MM.1S (cell line): ENCODE data around the gene SLIT3.

Experiments
- DNase-seq: peaks from one replicate; pipeline ENCODE4 v3.0.0-alpha.2; 2015
- H2AFZ ChIP-seq: fragments of 300-600 bp; sonication (generic); 2 replicates; pipeline ENCODE4 v1.6.0; 2016; ENCODE audit warnings: antibody characterized with exemption, low read length
- H3F3A ChIP-seq: fragments of 300-600 bp; sonication (generic); 2 replicates; pipeline ENCODE4 v1.6.1; 2016; ENCODE audit warnings: mild to moderate bottlenecking, antibody characterized with exemption, low read length, moderate library complexity, mixed read lengths; ENCODE audit not compliant: insufficient read depth
- H3K27ac ChIP-seq: fragments of 300-600 bp; sonication (generic); 2 replicates; pipeline ENCODE4 v1.5.1; 2016; ENCODE audit warnings: mild to moderate bottlenecking, low read length
- H3K27me3 ChIP-seq: fragments of 300-600 bp; sonication (generic); replicated peaks from 2 replicates; pipeline ENCODE4 v1.6.0; 2016; ENCODE audit warnings: low read length; ENCODE audit not compliant: insufficient read depth
- H3K36me3 ChIP-seq: fragments of 300-600 bp; sonication (generic); replicated peaks from 2 replicates; pipeline ENCODE4 v1.6.1; 2016; ENCODE audit warnings: mild to moderate bottlenecking, low read length, mixed read lengths; ENCODE audit not compliant: insufficient read depth
- H3K4me1 ChIP-seq: fragments of 300-600 bp; sonication (generic); 2 replicates; pipeline ENCODE4 v1.6.1; 2016; ENCODE audit warnings: low read length, mixed read lengths
- H3K4me2 ChIP-seq: fragments of 300-600 bp; sonication (generic); 2 replicates; pipeline ENCODE4 v1.6.0; 2016; ENCODE audit warnings: low read depth, low read length
- H3K4me3 ChIP-seq: fragments of 300-600 bp; sonication (generic); 2 replicates; pipeline ENCODE4 v1.5.1; 2016; ENCODE audit warnings: low read length, mixed read lengths
- H3K79me2 ChIP-seq: fragments of 300-600 bp; sonication (generic); 2 replicates; pipeline ENCODE4 v1.6.1; 2016; ENCODE audit warnings: mixed run types, low read length, mixed read lengths
- H3K9ac ChIP-seq: fragments of 300-600 bp; sonication (generic); 2 replicates; pipeline ENCODE4 v1.6.1; 2016; ENCODE audit warnings: low read length, mixed read lengths
- H3K9me2 ChIP-seq: fragments of 300-600 bp; sonication (generic); replicated peaks from 2 replicates; pipeline ENCODE4 v1.6.1; 2016; ENCODE audit warnings: mild to moderate bottlenecking, low read length, mixed read lengths; ENCODE audit not compliant: insufficient read depth
- H3K9me3 ChIP-seq: fragments of 300-600 bp; sonication (generic); replicated peaks from 2 replicates; pipeline ENCODE4 v1.6.1; 2016; ENCODE audit warnings: mild to moderate bottlenecking, low read length, mixed read lengths; ENCODE audit not compliant: insufficient read depth
- H4K20me1 ChIP-seq: fragments of 300-600 bp; sonication (generic); 2 replicates; pipeline ENCODE4 v1.6.1; 2016; ENCODE audit warnings: mild to moderate bottlenecking, low read length, moderate library complexity, mixed read lengths; ENCODE audit not compliant: insufficient read depth
- CTCF ChIP-seq: fragments of 300-600 bp; sonication (generic); IDR thresholded peaks from 2 replicates; pipeline ENCODE4 v1.5.1; 2016; ENCODE audit warnings: antibody characterized with exemption, low read length, mixed read lengths
- EZH2 ChIP-seq: fragments of 300-600 bp; sonication (generic); optimal IDR thresholded peaks from 2 replicates; pipeline ENCODE3; 2017; ENCODE audit warnings: low read depth, mild to moderate bottlenecking, antibody characterized with exemption, low read length, mixed read lengths
- EZH2phosphoT487 ChIP-seq: fragments of 300-600 bp; sonication (generic); IDR thresholded peaks from 2 replicates; pipeline ENCODE4 v1.6.1; 2018; ENCODE audit warnings: antibody characterized with exemption, low read length

SLIT3 gene

GRCh38 chr5:168818558-168818957, 482.4 kb downstream of the SLIT3 start:
- H3K9ac ChIP-seq, result no peak overlapping the region
- H3K9me2 ChIP-seq, result no peaks in the 10 kb centered on the region
- H3K4me2 ChIP-seq, result no peak overlapping the region
- no peaks in the 10 kb centered on the region for H3K79me2 ChIP-seq
- no peak for DNase-seq
- no peak overlapping the region for H3K27ac ChIP-seq
- H3K9me3 ChIP-seq, result no peaks in the 10 kb centered on the region
- no peak overlapping the region for H2AFZ ChIP-seq
- no peaks in the 10 kb centered on the region for H3K36me3 ChIP-seq
- H3K4me1 ChIP-seq, result no peaks in the 10 kb centered on the region
- no peak overlapping the region for H3K4me3 ChIP-seq
- no peak for TF ChIP-seq EZH2phosphoT487
- H3F3A ChIP-seq, result no peaks in the 10 kb centered on the region
- no peaks in the 10 kb centered on the region for H3K27me3 ChIP-seq
- no peaks in the 10 kb centered on the region for H4K20me1 ChIP-seq

- Histone ChIP-seq H3K4me3 (no peak overlapping the region), H3K36me3 (no peaks in the 10 kb centered on the region), H3K4me1 (no peaks in the 10 kb centered on the region), H4K20me1 (no peaks in the 10 kb centered on the region), H3K4me2 (no peak overlapping the region), H2AFZ (no peak overlapping the region), H3K79me2 (no peaks in the 10 kb centered on the region), H3K9me2 (no peaks in the 10 kb centered on the region), H3K9me3 (no peaks in the 10 kb centered on the region), H3K27me3 (no peaks in the 10 kb centered on the region), H3K9ac (no peak overlapping the region), H3K27ac (no peak overlapping the region), H3F3A (no peaks in the 10 kb centered on the region)
- no peak for DNase-seq
- TF ChIP-seq EZH2, result no peak
- no peak for TF ChIP-seq EZH2phosphoT487
These were observed 483.3 kb downstream of the SLIT3 start for GRCh38 chr5:168817591-168817990.

- Histone ChIP-seq H2AFZ (no peak overlapping the region), H3K36me3 (no peaks in the 10 kb centered on the region), H3K9ac (no peak overlapping the region), H4K20me1 (no peaks in the 10 kb centered on the region), H3K4me3 (no peak overlapping the region), H3K4me2 (no peak overlapping the region), H3K27ac (no peak overlapping the region), H3K9me2 (no peaks in the 10 kb centered on the region), H3K4me1 (no peaks in the 10 kb centered on the region), H3F3A (no peaks in the 10 kb centered on the region), H3K9me3 (no peaks in the 10 kb centered on the region), H3K79me2 (no peaks in the 10 kb centered on the region), H3K27me3 (no peaks in the 10 kb centered on the region)
- DNase-seq, result no peak
- TF ChIP-seq CTCF (no peak), EZH2phosphoT487 (no peak), EZH2 (no peak)
These were observed 484.3 kb downstream of the SLIT3 start for GRCh38 chr5:168816661-168817060.

GRCh38 chr5:168813184-168813968, 487.6 kb downstream of the SLIT3 start:
- Histone ChIP-seq H2AFZ (no peak overlapping the region), H3K4me1 (no peaks in the 10 kb centered on the region), H3K4me2 (no peak overlapping the region), H3K9ac (no peak overlapping the region), H3K27ac (no peak overlapping the region), H3K9me3 (no peaks in the 10 kb centered on the region), H3K79me2 (no peaks in the 10 kb centered on the region), H4K20me1 (no peaks in the 10 kb centered on the region), H3K36me3 (no peaks in the 10 kb centered on the region), H3F3A (no peaks in the 10 kb centered on the region), H3K9me2 (no peaks in the 10 kb centered on the region), H3K27me3 (no peaks in the 10 kb centered on the region), H3K4me3 (no peak overlapping the region)
- TF ChIP-seq EZH2phosphoT487, result no peak
- no peak for TF ChIP-seq CTCF
- TF ChIP-seq EZH2, result no peak
- DNase-seq, result no peak
